ENCODE measurements around the gene DCDC2C. TPM values are rescaled to one million over a fixed set of nuclear protein-coding genes. Genes with fewer than 3 reads are reported as not detected.
A peak's percentile ranks its signal among the peaks of the same experiment; 100 is the strongest.

DCDC2C gene
- total RNA-seq, 1 experiment from 2014 or later, result 0.43 TPM

GRCh38 chr2:3703757-3704355 lies 481 bp downstream of the DCDC2C start:
- no peak for TF ChIP-seq CTCF (conservative IDR thresholded peaks at IDR 0.05; ENCODE audit: low read depth, low read length)
- no peak for TF ChIP-seq EZH2 (IDR thresholded peaks at IDR 0.05; ENCODE audit: borderline replicate concordance, low read depth, low read length, poor library complexity, severe bottlenecking)
- Histone ChIP-seq H3K9me3 (ENCODE audit: low read depth, low read length, poor library complexity, severe bottlenecking) (no peaks in the 10 kb centered on the region), H3K27ac (ENCODE audit: low read depth, low read length, poor library complexity, severe bottlenecking) (no peak overlapping the region), H3K27me3 (replicated peaks; ENCODE audit: insufficient read depth, low read depth, low read length, poor library complexity) (peaks cover 6% of the 10 kb centered on the region), H3K36me3 (ENCODE audit: insufficient read depth, low read length, poor library complexity, severe bottlenecking) (no peaks in the 10 kb centered on the region), H3K4me1 (ENCODE audit: insufficient read depth, low read length, poor library complexity, severe bottlenecking) (peaks cover 11% of the 10 kb centered on the region), H3K4me3 (ENCODE audit: low read depth, low read length, poor library complexity, severe bottlenecking) (peak overlapping the region; percentile 33)
- no TSS peak for BruUV-seq (replicated peaks)
- intact Hi-C loops (cut with micrococcal nuclease; ENCODE audit: unreplicated experiment), result no loop called here
- DNase-seq (ENCODE audit: low spot score), result peak; percentile 58
- ChIA-PET POLR2A (ENCODE audit: low non-redundant PET) (no interaction called here), CTCF (no interaction called here)

- intact Hi-C loops (cut with micrococcal nuclease; ENCODE audit: unreplicated experiment), result no loop called here
- Histone ChIP-seq H3K4me1 (ENCODE audit: insufficient read depth, low read length, poor library complexity, severe bottlenecking) (peaks cover 11% of the 10 kb centered on the region), H3K36me3 (ENCODE audit: insufficient read depth, low read length, poor library complexity, severe bottlenecking) (no peaks in the 10 kb centered on the region), H3K27me3 (replicated peaks; ENCODE audit: insufficient read depth, low read depth, low read length, poor library complexity) (peaks cover 6% of the 10 kb centered on the region), H3K27ac (ENCODE audit: low read depth, low read length, poor library complexity, severe bottlenecking) (peak overlapping the region; percentile 54), H3K4me3 (ENCODE audit: low read depth, low read length, poor library complexity, severe bottlenecking) (no peak overlapping the region), H3K9me3 (ENCODE audit: low read depth, low read length, poor library complexity, severe bottlenecking) (no peaks in the 10 kb centered on the region)
- TF ChIP-seq EZH2 (IDR thresholded peaks at IDR 0.05; ENCODE audit: borderline replicate concordance, low read depth, low read length, poor library complexity, severe bottlenecking), result no peak
- no peak for TF ChIP-seq CTCF (conservative IDR thresholded peaks at IDR 0.05; ENCODE audit: low read depth, low read length)
- CTCF ChIA-PET, result no interaction called here
- DNase-seq (ENCODE audit: low spot score), result peak; percentile 67
- POLR2A ChIA-PET (ENCODE audit: low non-redundant PET), result no interaction called here
- BruUV-seq (replicated peaks), result no TSS peak
Observed at GRCh38 chr2:3704692-3705091, 1.3 kb downstream of the DCDC2C start.

GRCh38 chr2:3705782-3706181 lies 2.4 kb downstream of the DCDC2C start:
- CTCF ChIA-PET, result no interaction called here
- Histone ChIP-seq H3K4me1 (ENCODE audit: insufficient read depth, low read length, poor library complexity, severe bottlenecking) (peaks cover 11% of the 10 kb centered on the region), H3K27ac (ENCODE audit: low read depth, low read length, poor library complexity, severe bottlenecking) (no peak overlapping the region), H3K27me3 (replicated peaks; ENCODE audit: insufficient read depth, low read depth, low read length, poor library complexity) (peaks cover 6% of the 10 kb centered on the region), H3K36me3 (ENCODE audit: insufficient read depth, low read length, poor library complexity, severe bottlenecking) (no peaks in the 10 kb centered on the region), H3K9me3 (ENCODE audit: low read depth, low read length, poor library complexity, severe bottlenecking) (no peaks in the 10 kb centered on the region), H3K4me3 (ENCODE audit: low read depth, low read length, poor library complexity, severe bottlenecking) (no peak overlapping the region)
- DNase-seq (ENCODE audit: low spot score), result no peak
- intact Hi-C loops (cut with micrococcal nuclease; ENCODE audit: unreplicated experiment), result no loop called here
- no peak for TF ChIP-seq EZH2 (IDR thresholded peaks at IDR 0.05; ENCODE audit: borderline replicate concordance, low read depth, low read length, poor library complexity, severe bottlenecking)
- TF ChIP-seq CTCF (conservative IDR thresholded peaks at IDR 0.05; ENCODE audit: low read depth, low read length), result no peak
- no TSS peak for BruUV-seq (replicated peaks)
- POLR2A ChIA-PET (ENCODE audit: low non-redundant PET), result no interaction called here

Data from A673 (cell line).